Measurements from ENCODE around the gene ZNF280A. TPM values are rescaled to one million over a fixed set of nuclear protein-coding genes. Genes with fewer than 3 reads are reported as not detected.

The ZNF280A gene
- polyA plus RNA-seq, 3 donors, result not detected

DNA sequence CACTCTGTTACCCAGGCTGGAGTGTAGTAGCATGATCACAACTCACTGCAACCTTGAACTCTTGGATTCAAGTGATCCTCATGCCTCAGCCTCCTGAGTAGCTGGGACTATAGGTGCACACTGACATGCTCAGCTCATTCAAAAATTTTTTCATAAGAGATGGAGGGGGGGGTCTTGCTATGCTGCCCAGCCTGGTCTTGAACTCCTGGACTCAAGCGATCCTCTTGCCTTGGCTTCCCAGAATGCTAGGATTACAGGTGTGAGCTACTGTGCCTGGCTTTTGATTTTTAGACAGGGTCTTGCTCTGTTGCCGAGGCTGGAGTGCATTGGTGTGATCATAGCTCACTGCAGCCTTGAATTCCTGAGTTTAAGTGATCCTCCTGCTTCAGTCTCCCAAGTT is 25.0 kb upstream of the ZNF280A start:
- no peaks in the 10 kb centered on the region for H3K79me2 ChIP-seq (ENCODE audit: insufficient read depth, low read length)
- H3K27ac ChIP-seq (ENCODE audit: low read depth in 1 of 2, low read length in 2 of 2), result no peak overlapping the region
- Mint-ChIP-seq H3K9me3 (peaks cover 0 to 3% (median 0%) of the 10 kb centered on the region in 7 donors), H3K4me3 (no peak overlapping the region), H3K27me3 (ENCODE audit: low read depth in 3 of 3) (peaks cover 0 to 2% (median 0%) of the 10 kb centered on the region in 3 donors), H3K27ac (peak overlapping the region in 1 of 7 donors; percentile 23), H3K36me3 (no peaks in the 10 kb centered on the region), H3K4me1 (peaks cover 30% of the 10 kb centered on the region)
- TF ChIP-seq, protein P1, sequence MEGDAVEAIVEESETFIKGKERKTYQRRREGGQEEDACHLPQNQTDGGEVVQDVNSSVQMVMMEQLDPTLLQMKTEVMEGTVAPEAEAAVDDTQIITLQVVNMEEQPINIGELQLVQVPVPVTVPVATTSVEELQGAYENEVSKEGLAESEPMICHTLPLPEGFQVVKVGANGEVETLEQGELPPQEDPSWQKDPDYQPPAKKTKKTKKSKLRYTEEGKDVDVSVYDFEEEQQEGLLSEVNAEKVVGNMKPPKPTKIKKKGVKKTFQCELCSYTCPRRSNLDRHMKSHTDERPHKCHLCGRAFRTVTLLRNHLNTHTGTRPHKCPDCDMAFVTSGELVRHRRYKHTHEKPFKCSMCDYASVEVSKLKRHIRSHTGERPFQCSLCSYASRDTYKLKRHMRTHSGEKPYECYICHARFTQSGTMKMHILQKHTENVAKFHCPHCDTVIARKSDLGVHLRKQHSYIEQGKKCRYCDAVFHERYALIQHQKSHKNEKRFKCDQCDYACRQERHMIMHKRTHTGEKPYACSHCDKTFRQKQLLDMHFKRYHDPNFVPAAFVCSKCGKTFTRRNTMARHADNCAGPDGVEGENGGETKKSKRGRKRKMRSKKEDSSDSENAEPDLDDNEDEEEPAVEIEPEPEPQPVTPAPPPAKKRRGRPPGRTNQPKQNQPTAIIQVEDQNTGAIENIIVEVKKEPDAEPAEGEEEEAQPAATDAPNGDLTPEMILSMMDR (IDR thresholded peaks at IDR 0.05), result no peak
- peaks cover 29 to 31% of the 10 kb centered on the region in 2 donors for H3K4me1 ChIP-seq (ENCODE audit: control insufficient read depth in 1 of 2, insufficient read depth in 2 of 2, low read length in 2 of 2)
- WGBS (ENCODE audit: insufficient coverage), result 100% methylated on average over 2 of the region's 2 CpGs
- H3K9ac ChIP-seq (ENCODE audit: insufficient read depth, low read length, poor library complexity, severe bottlenecking), result no peak overlapping the region
- no peaks in the 10 kb centered on the region for H4K20me1 ChIP-seq (ENCODE audit: insufficient read depth, low read length)
- no peak overlapping the region for H2AFZ ChIP-seq (ENCODE audit: insufficient read depth, low read depth, low read length, poor library complexity, severe bottlenecking)
- H3K9me3 ChIP-seq (replicated peaks in 1 of 2; ENCODE audit: control insufficient read depth in 1 of 2, insufficient read depth in 1 of 2, low read length in 2 of 2), result no peaks in the 10 kb centered on the region
- no peaks in the 10 kb centered on the region for H3K36me3 ChIP-seq (replicated peaks in 1 of 2; ENCODE audit: control insufficient read depth in 1 of 2, insufficient read depth in 2 of 2, low read length in 2 of 2)
- no peak overlapping the region for H3K4me3 ChIP-seq (replicated peaks in 1 of 3; ENCODE audit: low read depth in 2 of 3, low read length in 3 of 3)
- H3K27me3 ChIP-seq (ENCODE audit: control insufficient read depth in 2 of 2, insufficient read depth in 2 of 2, low read length in 2 of 2), result no peaks in the 10 kb centered on the region
- intact Hi-C loops (cut with micrococcal nuclease), result no loop called here
- no peak for DNase-seq
- H3K4me2 ChIP-seq (replicated peaks; ENCODE audit: extremely low read depth, low read length, poor library complexity, severe bottlenecking), result no peak overlapping the region

GRCh38 chr22:22538226-22538989 is 18.3 kb upstream of the ZNF280A start:
- Histone ChIP-seq H3K4me3 (replicated peaks in 1 of 3; ENCODE audit: low read depth in 2 of 3, low read length in 3 of 3) (no peak overlapping the region), H3K36me3 (replicated peaks in 1 of 2; ENCODE audit: control insufficient read depth in 1 of 2, insufficient read depth in 2 of 2, low read length in 2 of 2) (no peaks in the 10 kb centered on the region), H3K27me3 (ENCODE audit: control insufficient read depth in 2 of 2, insufficient read depth in 2 of 2, low read length in 2 of 2) (no peaks in the 10 kb centered on the region), H3K27ac (ENCODE audit: low read depth in 1 of 2, low read length in 2 of 2) (no peak overlapping the region), H3K79me2 (ENCODE audit: insufficient read depth, low read length) (no peaks in the 10 kb centered on the region), H2AFZ (ENCODE audit: insufficient read depth, low read depth, low read length, poor library complexity, severe bottlenecking) (no peak overlapping the region), H3K9ac (ENCODE audit: insufficient read depth, low read length, poor library complexity, severe bottlenecking) (no peak overlapping the region), H3K9me3 (replicated peaks in 1 of 2; ENCODE audit: control insufficient read depth in 1 of 2, insufficient read depth in 1 of 2, low read length in 2 of 2) (no peaks in the 10 kb centered on the region), H3K4me2 (replicated peaks; ENCODE audit: extremely low read depth, low read length, poor library complexity, severe bottlenecking) (no peak overlapping the region), H3K4me1 (ENCODE audit: control insufficient read depth in 1 of 2, insufficient read depth in 2 of 2, low read length in 2 of 2) (no peaks in the 10 kb centered on the region), H4K20me1 (ENCODE audit: insufficient read depth, low read length) (no peaks in the 10 kb centered on the region)
- Mint-ChIP-seq H3K27ac (no peak overlapping the region), H3K36me3 (no peaks in the 10 kb centered on the region), H3K9me3 (peaks cover 0 to 3% (median 0%) of the 10 kb centered on the region in 7 donors), H3K4me3 (peak overlapping the region in 1 of 2 donors; percentile 37), H3K27me3 (ENCODE audit: low read depth in 3 of 3) (peaks cover 0 to 2% (median 2%) of the 10 kb centered on the region in 3 donors), H3K4me1 (no peaks in the 10 kb centered on the region)
- WGBS (ENCODE audit: insufficient coverage), result 94% methylated on average over 3 of the region's 7 CpGs
- TF ChIP-seq, protein P1 (IDR thresholded peaks at IDR 0.05), result no peak
- no peak for DNase-seq
- intact Hi-C loops (cut with micrococcal nuclease), result no loop called here

All from CD14-positive monocyte (primary cell).